CD4-positive, alpha-beta T cell (primary cell): ENCODE results near the gene ZNF423. TPM values are rescaled to one million over a fixed set of nuclear protein-coding genes. Genes with fewer than 3 reads are reported as not detected.

Experiments used
- ATAC-seq: fragments of 200-7000 bp; cut with Tn5 transposase; one replicate; pipeline ENCODE4 v1.10.0; 2022; ENCODE audit warnings: mild to moderate bottlenecking; ENCODE audit not compliant: poor library complexity
- CTCF ChIA-PET: fragments of 350-600 bp; sonication (Branson Sonifier 250); formaldehyde crosslinking; loops from one replicate; lab custom pipeline; 2021; ENCODE audit warnings: antibody characterized with exemption, inconsistent platforms; lab: Charles Lee
- POLR2A ChIA-PET: fragments of 350-600 bp; sonication (Branson Sonifier 250); formaldehyde crosslinking; loops from one replicate; lab custom pipeline; 2021; ENCODE audit warnings: antibody characterized with exemption, inconsistent platforms; lab: Charles Lee
- DNase-seq, 14 experiments: peaks; one replicate each; pipeline ENCODE4 v3.0.0-alpha.2; 2013 to 2020; ENCODE audit warnings: mixed read lengths in 2 of 14
- H3K27ac ChIP-seq, 2 donors: one replicate each; pipeline versions ENCODE4 v1.5.1 to v1.7.0; 2013; ENCODE audit warnings: low read length in 2 of 2, low read depth in 1 of 2, mild to moderate bottlenecking in 1 of 2
- H3K27me3 ChIP-seq, 2 experiments: 1 replicate in 1 of 2; 2 replicates in 1 of 2; pipeline versions ENCODE4 v1.6.1 to v1.7.0; 2013; ENCODE audit warnings: low read length in 2 of 2, control low read depth in 1 of 2, mild to moderate bottlenecking in 1 of 2, moderate library complexity in 1 of 2; ENCODE audit not compliant: insufficient read depth in 2 of 2, control insufficient read depth in 1 of 2
- H3K36me3 ChIP-seq: one replicate; pipeline ENCODE4 v1.6.1; 2013; ENCODE audit warnings: low read length, control low read depth; ENCODE audit not compliant: insufficient read depth
- H3K4me1 ChIP-seq: one replicate; pipeline ENCODE4 v1.6.1; 2013; ENCODE audit warnings: low read length, control low read depth; ENCODE audit not compliant: insufficient read depth
- H3K4me3 ChIP-seq: one replicate; pipeline ENCODE4 v1.5.1; 2013; ENCODE audit warnings: mild to moderate bottlenecking, low read length, moderate library complexity
- H3K9me3 ChIP-seq, 2 experiments: 1 replicate in 1 of 2; 2 replicates in 1 of 2; pipeline versions ENCODE4 v1.6.1 to v1.7.0; 2013; ENCODE audit warnings: low read length in 2 of 2, mild to moderate bottlenecking in 2 of 2, control low read depth in 1 of 2, moderate library complexity in 1 of 2; ENCODE audit not compliant: control insufficient read depth in 1 of 2, insufficient read depth in 1 of 2
- H3K27ac Mint-ChIP-seq: one replicate; pipeline ENCODE4 v1.8.0; 2020; ENCODE audit warnings: mixed read lengths
- H3K27me3 Mint-ChIP-seq: one replicate; pipeline ENCODE4 v1.8.0; 2021; ENCODE audit warnings: mixed read lengths
- H3K36me3 Mint-ChIP-seq: one replicate; pipeline ENCODE4 v1.8.0; 2021; ENCODE audit warnings: low read depth, mixed read lengths
- H3K4me1 Mint-ChIP-seq: one replicate; pipeline ENCODE4 v1.8.0; 2021; ENCODE audit warnings: low read depth, mixed read lengths
- H3K4me3 Mint-ChIP-seq: one replicate; pipeline ENCODE4 v1.8.0; 2020; ENCODE audit warnings: mild to moderate bottlenecking, mixed read lengths
- H3K9me3 Mint-ChIP-seq: one replicate; pipeline ENCODE4 v1.8.0; 2020; ENCODE audit warnings: mixed read lengths
- intact Hi-C, 2 experiments: fragments of 100-400 bp; cut with DNase I in 1 of 2; cut with micrococcal nuclease in 1 of 2; formaldehyde crosslinking; loops; one replicate each; pipeline versions ENCODE4 v1.15.1 to v1.9.0; 2023 to 2025; cut with DNase I, micrococcal nuclease
- total RNA-seq, 174 experiments: library from RNA in 2 of 174; stranded (reverse) in 2 of 174; gene quantifications; one replicate each; pipeline ENCODE4 v1.2.3 and lab custom pipeline; 2021 to 2026
- TF ChIP-seq, protein P1 (sequence below): fragments of 200-600 bp; IDR thresholded peaks from one replicate; pipeline ENCODE4 v1.8.0; 2022; ENCODE audit warnings: antibody characterized with exemption, mild to moderate bottlenecking

Gene ZNF423
- total RNA-seq, 2 experiments from 2014 or later = not detected

DNA sequence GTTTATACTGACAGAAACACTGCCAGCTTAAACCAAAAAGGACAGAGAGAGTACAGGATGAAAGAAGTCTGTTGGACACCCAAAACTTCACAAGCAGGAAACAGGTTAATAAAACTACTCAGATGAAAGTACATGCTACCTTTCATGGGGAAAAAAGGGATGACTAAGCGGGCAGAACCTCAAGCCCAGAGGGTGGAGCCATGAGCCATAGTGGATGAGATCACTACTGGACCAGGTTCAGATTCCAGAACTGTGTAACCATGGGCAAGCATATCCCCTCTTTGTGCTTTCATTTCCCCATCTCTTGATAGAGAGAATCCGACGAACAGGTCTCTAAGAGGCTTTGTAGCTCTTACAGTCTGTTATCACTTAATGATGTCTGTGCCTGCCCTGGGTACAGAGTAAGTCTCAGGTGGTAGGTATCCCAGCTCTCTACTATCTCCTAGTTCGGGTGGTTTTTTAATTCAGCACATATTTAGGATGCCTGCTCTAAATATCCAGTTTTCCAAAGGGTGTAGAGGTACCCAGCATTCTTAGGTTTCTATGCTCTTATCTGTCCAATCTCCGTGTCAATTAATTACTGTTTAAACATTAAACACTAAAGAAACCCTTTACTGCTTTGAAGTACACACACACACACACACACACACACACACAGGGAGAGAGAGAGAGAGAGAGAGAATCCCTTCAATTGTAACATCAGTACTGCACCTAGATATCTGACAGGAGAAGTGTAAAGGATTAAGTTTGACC lies 206.7 kb downstream of the ZNF423 start:
- TF ChIP-seq, protein P1, sequence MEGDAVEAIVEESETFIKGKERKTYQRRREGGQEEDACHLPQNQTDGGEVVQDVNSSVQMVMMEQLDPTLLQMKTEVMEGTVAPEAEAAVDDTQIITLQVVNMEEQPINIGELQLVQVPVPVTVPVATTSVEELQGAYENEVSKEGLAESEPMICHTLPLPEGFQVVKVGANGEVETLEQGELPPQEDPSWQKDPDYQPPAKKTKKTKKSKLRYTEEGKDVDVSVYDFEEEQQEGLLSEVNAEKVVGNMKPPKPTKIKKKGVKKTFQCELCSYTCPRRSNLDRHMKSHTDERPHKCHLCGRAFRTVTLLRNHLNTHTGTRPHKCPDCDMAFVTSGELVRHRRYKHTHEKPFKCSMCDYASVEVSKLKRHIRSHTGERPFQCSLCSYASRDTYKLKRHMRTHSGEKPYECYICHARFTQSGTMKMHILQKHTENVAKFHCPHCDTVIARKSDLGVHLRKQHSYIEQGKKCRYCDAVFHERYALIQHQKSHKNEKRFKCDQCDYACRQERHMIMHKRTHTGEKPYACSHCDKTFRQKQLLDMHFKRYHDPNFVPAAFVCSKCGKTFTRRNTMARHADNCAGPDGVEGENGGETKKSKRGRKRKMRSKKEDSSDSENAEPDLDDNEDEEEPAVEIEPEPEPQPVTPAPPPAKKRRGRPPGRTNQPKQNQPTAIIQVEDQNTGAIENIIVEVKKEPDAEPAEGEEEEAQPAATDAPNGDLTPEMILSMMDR = no peak
- Histone ChIP-seq H3K27me3 (peaks cover 0 to 3% of the 10 kb centered on the region in 2 experiments), H3K4me1 (no peaks in the 10 kb centered on the region), H3K9me3 (peaks cover 23 to 25% of the 10 kb centered on the region in 2 experiments), H3K4me3 (no peak overlapping the region), H3K27ac (no peak overlapping the region), H3K36me3 (no peaks in the 10 kb centered on the region)
- no peak overlapping the region for H3K4me3 Mint-ChIP-seq
- intact Hi-C loops = no loop called here
- peaks cover 6% of the 10 kb centered on the region for H3K27me3 Mint-ChIP-seq
- ChIA-PET CTCF (no interaction called here), POLR2A (no interaction called here)
- H3K9me3 Mint-ChIP-seq = peaks cover 15% of the 10 kb centered on the region
- no peak for DNase-seq
- H3K4me1 Mint-ChIP-seq = no peaks in the 10 kb centered on the region
- ATAC-seq = no peak
- no peaks in the 10 kb centered on the region for H3K36me3 Mint-ChIP-seq
- H3K27ac Mint-ChIP-seq = no peak overlapping the region

DNA sequence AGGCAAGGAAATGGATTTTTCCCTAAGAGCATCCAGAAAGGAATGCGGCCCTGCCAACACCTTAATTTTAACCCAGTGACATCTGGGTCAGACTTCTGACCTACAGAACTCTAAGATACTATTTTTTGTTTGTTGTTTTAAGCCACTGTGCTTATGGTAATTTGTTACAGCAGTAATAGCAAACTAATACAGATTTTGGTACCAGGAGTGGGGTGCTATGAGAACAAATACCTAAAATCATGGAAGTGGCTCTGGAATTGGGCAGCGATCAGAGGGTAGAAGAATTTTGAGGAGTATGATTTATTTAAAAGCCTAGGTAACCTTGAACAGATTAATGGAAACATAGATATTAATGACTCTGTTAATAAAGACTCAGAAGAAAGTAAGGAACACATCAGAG lies 208.2 kb downstream of the ZNF423 start:
- Histone ChIP-seq H3K27me3 (no peaks in the 10 kb centered on the region), H3K4me3 (no peak overlapping the region), H3K27ac (no peak overlapping the region), H3K36me3 (no peaks in the 10 kb centered on the region), H3K4me1 (no peaks in the 10 kb centered on the region), H3K9me3 (peaks cover 23 to 29% of the 10 kb centered on the region in 2 experiments)
- Mint-ChIP-seq H3K9me3 (peaks cover 15% of the 10 kb centered on the region), H3K27me3 (no peaks in the 10 kb centered on the region), H3K27ac (no peak overlapping the region), H3K36me3 (no peaks in the 10 kb centered on the region), H3K4me1 (no peaks in the 10 kb centered on the region), H3K4me3 (no peak overlapping the region)
- DNase-seq (no peak), ATAC-seq (no peak)
- intact Hi-C loops = no loop called here
- ChIA-PET POLR2A (no interaction called here), CTCF (no interaction called here)
- TF ChIP-seq, protein P1 = no peak

DNA sequence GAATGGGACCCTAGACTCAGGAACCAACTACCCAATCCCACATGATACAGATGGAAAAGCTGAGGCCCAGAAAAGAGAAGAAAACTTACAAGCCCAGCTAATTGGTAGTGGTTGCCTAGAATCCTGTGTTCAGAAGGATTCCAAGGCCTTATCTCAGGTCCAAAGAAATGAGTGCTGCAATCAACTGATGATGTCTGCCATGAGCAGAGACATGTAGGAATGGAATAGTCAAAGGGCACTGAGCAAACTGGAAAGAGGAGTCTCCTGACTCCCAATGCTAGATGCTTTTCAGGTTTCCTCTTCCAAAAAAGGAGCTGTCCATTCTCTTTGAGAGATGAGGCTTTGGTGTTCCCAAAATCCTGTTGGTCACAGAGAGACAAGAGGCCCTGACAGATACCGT lies 210.6 kb downstream of the ZNF423 start:
- CTCF ChIA-PET = no interaction called here
- DNase-seq (no peak), ATAC-seq (no peak)
- H3K4me3 Mint-ChIP-seq = no peak overlapping the region
- Histone ChIP-seq H3K36me3 (no peaks in the 10 kb centered on the region), H3K27me3 (no peaks in the 10 kb centered on the region), H3K4me3 (no peak overlapping the region), H3K27ac (no peak overlapping the region), H3K9me3 (peaks cover 23 to 24% of the 10 kb centered on the region in 2 experiments), H3K4me1 (no peaks in the 10 kb centered on the region)
- TF ChIP-seq, protein P1 = no peak
- H3K36me3 Mint-ChIP-seq = no peaks in the 10 kb centered on the region
- H3K27me3 Mint-ChIP-seq = no peaks in the 10 kb centered on the region
- H3K4me1 Mint-ChIP-seq = no peaks in the 10 kb centered on the region
- H3K27ac Mint-ChIP-seq = no peak overlapping the region
- POLR2A ChIA-PET = no interaction called here
- intact Hi-C loops = no loop called here
- H3K9me3 Mint-ChIP-seq = peaks cover 15% of the 10 kb centered on the region
